ENCODE results near the gene GUCA1A.

GUCA1A gene

GRCh38 chr6:42173101-42173500 lies at the start of gene GUCA1A:
TSS of gene GUCA1A (plus strand) at chr6:42173364. CDS start at chr6:42173614, 250 bp downstream.
- H3K4me3 ChIP-seq (replicated peaks; ENCODE audit: low read depth, low read length): no peak within 1 kb of the TSS
- no peak for DNase-seq (ENCODE audit: extremely low read depth, low read depth)
- no peak for TF ChIP-seq CTCF (IDR thresholded peaks at IDR 0.05; ENCODE audit: low read depth, low read length, missing control alignments)

DNA sequence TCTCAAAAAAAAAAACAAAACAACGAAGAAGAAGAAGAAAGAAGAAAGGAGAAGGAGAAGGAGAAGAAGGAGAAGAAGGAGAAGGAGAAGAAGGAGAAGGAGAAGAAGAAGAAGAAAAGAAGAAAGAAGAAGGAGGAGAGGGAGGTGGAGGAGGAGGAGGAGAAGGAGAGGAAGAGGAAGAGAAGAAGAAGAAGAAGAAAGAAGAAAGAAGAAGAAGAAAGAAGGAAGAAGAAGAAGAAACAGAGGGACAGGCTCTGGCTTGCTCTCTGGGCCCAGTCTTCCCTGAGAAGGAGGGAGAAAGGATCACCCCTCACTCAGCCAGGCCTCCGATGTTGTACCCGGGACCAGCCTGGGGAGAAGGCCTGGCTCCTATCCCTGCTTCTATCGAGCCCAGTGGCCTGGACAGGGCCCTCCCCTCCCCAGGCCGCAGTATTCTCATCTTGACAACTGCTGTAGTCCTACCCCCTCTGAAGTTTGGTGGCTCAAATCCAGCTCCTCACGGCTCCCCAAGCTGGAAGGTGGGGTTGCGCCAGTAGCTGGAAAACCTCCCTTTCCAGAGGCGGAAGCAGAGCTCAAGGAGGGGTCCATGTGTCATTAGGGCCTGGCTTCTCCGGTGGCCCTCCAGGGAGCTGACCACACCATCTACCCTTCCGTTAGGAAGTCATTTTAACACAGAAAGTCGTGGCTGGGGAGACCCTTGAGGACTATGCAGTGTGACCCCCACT lies 49.6 kb upstream of the GUCA1A start:
- no peak for TF ChIP-seq CTCF (IDR thresholded peaks at IDR 0.05; ENCODE audit: low read depth, low read length, missing control alignments)
- DNase-seq (ENCODE audit: extremely low read depth, low read depth): no peak
- H3K4me3 ChIP-seq (replicated peaks; ENCODE audit: low read depth, low read length): no peak overlapping the region

DNA sequence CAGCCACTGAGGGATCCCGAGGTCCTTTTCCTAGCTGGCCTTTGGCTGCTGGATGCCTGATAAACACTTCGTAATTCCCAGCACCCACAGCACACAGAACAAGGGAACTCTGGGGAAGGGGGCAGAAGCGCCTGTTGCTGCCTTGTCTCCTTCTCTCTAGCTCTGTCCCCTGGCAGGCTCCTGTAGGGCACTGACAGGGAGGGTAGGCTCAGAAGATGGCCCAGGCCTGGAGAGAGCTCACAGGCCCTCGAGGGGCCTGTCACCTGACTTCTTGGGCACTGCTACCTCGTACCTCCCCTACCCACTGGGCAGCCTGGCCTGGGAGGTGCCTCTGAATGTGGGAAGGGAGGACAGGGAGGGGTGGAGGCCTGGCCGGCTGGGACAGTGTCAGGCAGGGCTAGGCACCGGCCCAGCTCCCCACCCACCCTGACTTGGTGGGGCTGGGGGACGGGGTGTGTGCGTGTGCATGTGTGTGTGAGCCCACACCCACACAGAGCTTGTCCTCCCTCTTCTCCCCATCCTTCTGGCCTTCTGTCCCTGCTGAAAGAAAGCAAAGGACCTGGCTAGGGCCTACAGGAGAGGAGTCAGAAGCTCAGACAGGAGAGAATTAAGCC lies 48.8 kb upstream of the GUCA1A start:
- TF ChIP-seq CTCF (IDR thresholded peaks at IDR 0.05; ENCODE audit: low read depth, low read length, missing control alignments): no peak
- DNase-seq (ENCODE audit: extremely low read depth, low read depth): no peak
- no peak overlapping the region for H3K4me3 ChIP-seq (replicated peaks; ENCODE audit: low read depth, low read length)

- no peak for DNase-seq (ENCODE audit: extremely low read depth, low read depth)
- TF ChIP-seq CTCF (IDR thresholded peaks at IDR 0.05; ENCODE audit: low read depth, low read length, missing control alignments): no peak
- H3K4me3 ChIP-seq (replicated peaks; ENCODE audit: low read depth, low read length): no peak overlapping the region
Observed at GRCh38 chr6:42125231-42125630, 47.9 kb upstream of the GUCA1A start.

- no peak for TF ChIP-seq CTCF (IDR thresholded peaks at IDR 0.05; ENCODE audit: low read depth, low read length, missing control alignments)
- H3K4me3 ChIP-seq (replicated peaks; ENCODE audit: low read depth, low read length): no peak overlapping the region
- no peak for DNase-seq (ENCODE audit: extremely low read depth, low read depth)
Observed at GRCh38 chr6:42125663-42126062, 47.5 kb upstream of the GUCA1A start.

GRCh38 chr6:42128460-42129359 lies 44.5 kb upstream of the GUCA1A start:
- DNase-seq (ENCODE audit: extremely low read depth, low read depth): no peak
- TF ChIP-seq CTCF (IDR thresholded peaks at IDR 0.05; ENCODE audit: low read depth, low read length, missing control alignments): no peak
- no peak overlapping the region for H3K4me3 ChIP-seq (replicated peaks; ENCODE audit: low read depth, low read length)

All from HFF-Myc (cell line).